ENCODE measurements around the gene PPP2R5C. TPM values are rescaled to one million over a fixed set of nuclear protein-coding genes. Genes with fewer than 3 reads are reported as not detected.

Gene PPP2R5C
- total and polyA plus RNA-seq, 2 of the 4 experiments (the other 2 are of a cell fraction), result 65.9 to 78.7 TPM

DNA sequence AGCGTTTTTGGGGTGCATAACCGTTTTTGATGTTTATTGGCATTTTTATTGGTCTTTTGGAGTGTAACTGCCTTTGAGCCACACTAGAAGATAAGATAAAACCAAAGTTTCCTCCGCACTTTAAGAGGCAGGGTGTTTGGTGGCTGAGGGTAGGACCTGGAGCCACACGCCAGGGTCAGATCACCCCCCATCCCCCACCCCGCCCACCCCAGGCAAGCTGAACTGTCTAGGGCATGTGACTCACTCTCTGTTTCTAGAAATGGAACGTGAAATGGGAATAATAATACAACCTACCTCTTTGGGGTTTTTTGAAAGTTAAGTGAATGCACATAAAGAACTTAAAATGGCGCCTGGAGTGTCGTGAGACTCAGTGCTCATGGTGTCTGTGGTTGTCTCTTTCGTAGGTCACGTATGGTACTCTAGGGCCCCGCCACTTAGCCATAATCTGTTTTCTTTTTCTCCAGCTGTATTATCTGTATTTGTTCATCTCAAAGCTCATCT is 56.0 kb downstream of the PPP2R5C start:
- BruUV-seq (replicated peaks), result no TSS peak
- peaks cover 25 to 74% of the 10 kb centered on the region in 2 experiments; a peak in 3 of 4 replicates for H3K79me1 ChIP-seq (ENCODE audit: low read depth in 1 of 2, low read length in 2 of 2)
- no peaks in the 10 kb centered on the region for H3K27me3 ChIP-seq (ENCODE audit: control insufficient read depth, insufficient read depth, low read length)
- dilution Hi-C loops (cut with HindIII; ENCODE audit: low sequenced_read_pairs, unreplicated experiment), result no loop called here
- ChIA-PET CTCF (interaction anchor here (1.2 to 1.5 kb wide), 2 partner anchors 44 to 47 kb away, joined by 3 to 4 read pairs; no protein-coding TSS in a partner anchor), POLR2A (ENCODE audit: unreplicated experiment) (no interaction called here)
- no peak overlapping the region for H2BK20ac ChIP-seq (ENCODE audit: low read depth, low read length)
- H3K9ac ChIP-seq (ENCODE audit: low read depth, low read length), result no peak overlapping the region
- H3K4me3 ChIP-seq (ENCODE audit: insufficient read depth, low read depth, low read length), result no peak overlapping the region
- H2AFZ ChIP-seq (replicated peaks; ENCODE audit: low read length, poor library complexity), result no peak overlapping the region
- no peak for DNase-seq
- peaks cover 80% of the 10 kb centered on the region for H4K20me1 ChIP-seq (ENCODE audit: insufficient read depth, low read length)
- H4K5ac ChIP-seq (ENCODE audit: low read depth, low read length), result no peak overlapping the region
- peaks cover 22% of the 10 kb centered on the region for H3K9me1 ChIP-seq (ENCODE audit: insufficient read depth, low read length)
- H2BK120ac ChIP-seq (ENCODE audit: low read depth, low read length), result no peak overlapping the region
- H3K4me2 ChIP-seq (ENCODE audit: low read depth, low read length), result no peak overlapping the region
- no peak for ATAC-seq (ENCODE audit: low read depth)
- peaks cover 8% of the 10 kb centered on the region; the same call in 1 of the 2 replicates for H3K36me3 ChIP-seq (ENCODE audit: control insufficient read depth, insufficient read depth, low read length)
- no peak overlapping the region for H4K8ac ChIP-seq (ENCODE audit: low read depth in 2 of 2, low read length in 2 of 2)
- H2BK15ac ChIP-seq (ENCODE audit: low read depth, low read length), result no peak overlapping the region
- no peak overlapping the region for H3K56ac ChIP-seq (ENCODE audit: extremely low read depth, insufficient read depth, low read length)
- H3K14ac ChIP-seq (replicated peaks; ENCODE audit: low read depth, low read length), result no peak overlapping the region
- no peaks in the 10 kb centered on the region for H3K9me3 ChIP-seq (ENCODE audit: control insufficient read depth, insufficient read depth, low read length)
- H3K4me1 ChIP-seq (ENCODE audit: control insufficient read depth, insufficient read depth, low read length), result peaks cover 7% of the 10 kb centered on the region
- TF ChIP-seq SMC3 (IDR thresholded peaks at IDR 0.05; ENCODE audit: low read depth, low read length) (no peak), MAFK (IDR thresholded peaks at IDR 0.05; ENCODE audit: low read depth, low read length) (no peak), RFX5 (IDR thresholded peaks at IDR 0.05; ENCODE audit: low read depth, low read length) (no peak), RCOR1 (IDR thresholded peaks at IDR 0.05; ENCODE audit: insufficient replicate concordance, low read length) (no peak), FOS (IDR thresholded peaks at IDR 0.05; ENCODE audit: low read depth, low read length) (no peak), CHD1 (IDR thresholded peaks at IDR 0.05; ENCODE audit: low read depth, low read length) (no peak), CEBPB (IDR thresholded peaks at IDR 0.05; ENCODE audit: low read depth, low read length) (no peak)
- TF ChIP-seq, protein P1, sequence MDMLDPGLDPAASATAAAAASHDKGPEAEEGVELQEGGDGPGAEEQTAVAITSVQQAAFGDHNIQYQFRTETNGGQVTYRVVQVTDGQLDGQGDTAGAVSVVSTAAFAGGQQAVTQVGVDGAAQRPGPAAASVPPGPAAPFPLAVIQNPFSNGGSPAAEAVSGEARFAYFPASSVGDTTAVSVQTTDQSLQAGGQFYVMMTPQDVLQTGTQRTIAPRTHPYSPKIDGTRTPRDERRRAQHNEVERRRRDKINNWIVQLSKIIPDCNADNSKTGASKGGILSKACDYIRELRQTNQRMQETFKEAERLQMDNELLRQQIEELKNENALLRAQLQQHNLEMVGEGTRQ (IDR thresholded peaks at IDR 0.05; ENCODE audit: low read depth, low read length), result no peak
- TF ChIP-seq, protein P2, sequence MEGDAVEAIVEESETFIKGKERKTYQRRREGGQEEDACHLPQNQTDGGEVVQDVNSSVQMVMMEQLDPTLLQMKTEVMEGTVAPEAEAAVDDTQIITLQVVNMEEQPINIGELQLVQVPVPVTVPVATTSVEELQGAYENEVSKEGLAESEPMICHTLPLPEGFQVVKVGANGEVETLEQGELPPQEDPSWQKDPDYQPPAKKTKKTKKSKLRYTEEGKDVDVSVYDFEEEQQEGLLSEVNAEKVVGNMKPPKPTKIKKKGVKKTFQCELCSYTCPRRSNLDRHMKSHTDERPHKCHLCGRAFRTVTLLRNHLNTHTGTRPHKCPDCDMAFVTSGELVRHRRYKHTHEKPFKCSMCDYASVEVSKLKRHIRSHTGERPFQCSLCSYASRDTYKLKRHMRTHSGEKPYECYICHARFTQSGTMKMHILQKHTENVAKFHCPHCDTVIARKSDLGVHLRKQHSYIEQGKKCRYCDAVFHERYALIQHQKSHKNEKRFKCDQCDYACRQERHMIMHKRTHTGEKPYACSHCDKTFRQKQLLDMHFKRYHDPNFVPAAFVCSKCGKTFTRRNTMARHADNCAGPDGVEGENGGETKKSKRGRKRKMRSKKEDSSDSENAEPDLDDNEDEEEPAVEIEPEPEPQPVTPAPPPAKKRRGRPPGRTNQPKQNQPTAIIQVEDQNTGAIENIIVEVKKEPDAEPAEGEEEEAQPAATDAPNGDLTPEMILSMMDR (conservative IDR thresholded peaks at IDR 0.05; ENCODE audit: low read depth, low read length), result no peak
- TF ChIP-seq, protein P3, sequence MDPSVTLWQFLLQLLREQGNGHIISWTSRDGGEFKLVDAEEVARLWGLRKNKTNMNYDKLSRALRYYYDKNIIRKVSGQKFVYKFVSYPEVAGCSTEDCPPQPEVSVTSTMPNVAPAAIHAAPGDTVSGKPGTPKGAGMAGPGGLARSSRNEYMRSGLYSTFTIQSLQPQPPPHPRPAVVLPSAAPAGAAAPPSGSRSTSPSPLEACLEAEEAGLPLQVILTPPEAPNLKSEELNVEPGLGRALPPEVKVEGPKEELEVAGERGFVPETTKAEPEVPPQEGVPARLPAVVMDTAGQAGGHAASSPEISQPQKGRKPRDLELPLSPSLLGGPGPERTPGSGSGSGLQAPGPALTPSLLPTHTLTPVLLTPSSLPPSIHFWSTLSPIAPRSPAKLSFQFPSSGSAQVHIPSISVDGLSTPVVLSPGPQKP (IDR thresholded peaks at IDR 0.05; ENCODE audit: borderline replicate concordance, low read depth, low read length), result no peak
- H3K4ac ChIP-seq (ENCODE audit: low read depth, low read length), result no peak overlapping the region
- H3K18ac ChIP-seq (ENCODE audit: low read depth, low read length), result no peak overlapping the region
- H3K23ac ChIP-seq (ENCODE audit: low read depth, low read length), result 0 out of 2 replicates have a peak overlapping the region, but pooled peaks have one; percentile 45
- in situ Hi-C loops (cut with MboI; ENCODE audit: low sequenced_read_pairs), result no loop called here
- WGBS, 2 experiments (ENCODE audit: extremely low coverage in 2 of 2, insufficient read length in 1 of 2), result 100% methylated on average over 5 of the region's 11 CpGs; no CpG with 5 or more reads in 1 of the 2 experiments
- H4K91ac ChIP-seq (ENCODE audit: insufficient read depth, low read depth, low read length), result no peak overlapping the region
- no peak overlapping the region for H2AK9ac ChIP-seq (replicated peaks; ENCODE audit: low read depth, low read length, poor library complexity)
- H2AK5ac ChIP-seq (ENCODE audit: low read depth, low read length), result peak overlapping the region; percentile 58; the same call in 1 of the 2 replicates
- intact Hi-C loops (cut with micrococcal nuclease), result no loop called here
- no peak overlapping the region for H3K27ac ChIP-seq (ENCODE audit: insufficient read depth, low read length)
- H2BK5ac ChIP-seq (ENCODE audit: low read depth, low read length, poor library complexity, severe bottlenecking), result no peak overlapping the region
